ENCODE measurements around the gene BTC.

BTC gene

DNA sequence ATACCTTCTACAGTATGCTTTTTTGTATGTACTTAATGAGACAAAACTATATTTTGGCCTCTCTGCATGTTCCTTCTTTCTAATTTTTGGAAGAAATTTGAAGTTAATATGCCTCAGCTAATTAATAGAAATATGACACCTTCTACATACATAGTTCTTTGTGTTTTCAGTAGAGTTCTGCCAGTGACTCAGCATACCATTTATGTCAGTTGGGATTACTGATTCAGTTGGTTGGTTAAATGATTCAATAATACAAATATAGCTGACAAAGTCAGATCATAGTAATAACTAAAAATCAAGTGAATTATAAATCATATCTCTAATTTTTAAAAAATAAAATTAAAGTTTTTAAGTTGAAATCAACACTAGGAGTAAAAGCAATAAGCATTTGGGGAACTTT is 16.8 kb downstream of the BTC start:
- peaks cover 2% of the 10 kb centered on the region for H3K27me3 Mint-ChIP-seq
- H3K4me1 Mint-ChIP-seq (ENCODE audit: low read depth), result no peaks in the 10 kb centered on the region
- H3K36me3 Mint-ChIP-seq (ENCODE audit: low read depth), result no peaks in the 10 kb centered on the region
- no peak overlapping the region for H3K27ac Mint-ChIP-seq
- no peak for DNase-seq
- H3K9me3 Mint-ChIP-seq, result peaks cover 3% of the 10 kb centered on the region
- H3K4me3 Mint-ChIP-seq, result no peak overlapping the region

- no peaks in the 10 kb centered on the region for H3K36me3 Mint-ChIP-seq (ENCODE audit: low read depth)
- no peaks in the 10 kb centered on the region for H3K9me3 Mint-ChIP-seq
- peaks cover 2% of the 10 kb centered on the region for H3K27me3 Mint-ChIP-seq
- H3K4me3 Mint-ChIP-seq, result no peak overlapping the region
- no peaks in the 10 kb centered on the region for H3K4me1 Mint-ChIP-seq (ENCODE audit: low read depth)
- DNase-seq, result no peak
- H3K27ac Mint-ChIP-seq, result no peak overlapping the region
Measured at GRCh38 chr4:74772783-74773182, 21.5 kb downstream of the BTC start.

GRCh38 chr4:74772106-74772505 is 22.2 kb downstream of the BTC start:
- no peaks in the 10 kb centered on the region for H3K36me3 Mint-ChIP-seq (ENCODE audit: low read depth)
- DNase-seq, result no peak
- peaks cover 2% of the 10 kb centered on the region for H3K27me3 Mint-ChIP-seq
- H3K4me1 Mint-ChIP-seq (ENCODE audit: low read depth), result no peaks in the 10 kb centered on the region
- H3K9me3 Mint-ChIP-seq, result no peaks in the 10 kb centered on the region
- no peak overlapping the region for H3K4me3 Mint-ChIP-seq
- H3K27ac Mint-ChIP-seq, result no peak overlapping the region

DNA sequence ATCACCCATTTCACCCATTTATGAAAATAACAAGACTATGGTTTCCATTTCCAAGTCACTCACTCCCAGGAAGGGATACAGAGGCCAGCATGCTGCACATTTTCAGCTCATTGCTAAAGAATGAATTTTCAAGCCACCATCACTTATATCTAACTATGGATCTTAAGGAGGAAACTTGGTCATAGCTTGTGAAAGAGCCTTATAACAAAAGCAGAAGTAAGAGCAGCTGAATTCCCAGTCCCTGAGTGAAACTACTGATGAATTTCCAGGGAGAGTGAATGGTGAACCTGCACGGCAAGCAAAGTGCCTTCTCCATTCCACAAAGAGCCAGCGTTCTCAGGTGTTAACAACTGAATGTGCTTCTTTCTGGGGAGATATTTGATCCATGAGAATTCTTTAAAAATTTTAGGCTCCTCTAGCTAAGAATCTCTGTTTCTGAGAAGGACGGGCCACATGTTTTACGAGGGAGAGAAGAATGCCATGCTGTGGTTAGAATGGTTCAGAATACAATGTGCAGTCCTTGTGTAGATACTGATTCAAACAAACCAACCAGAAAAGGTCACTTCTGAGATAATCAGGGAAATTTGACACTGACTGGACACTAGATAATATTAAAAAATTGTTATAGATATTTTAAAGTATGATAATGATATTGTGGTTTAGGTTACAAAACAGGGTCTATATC is 24.0 kb downstream of the BTC start:
- no peaks in the 10 kb centered on the region for H3K9me3 Mint-ChIP-seq
- no peak overlapping the region for H3K27ac Mint-ChIP-seq
- H3K27me3 Mint-ChIP-seq, result no peaks in the 10 kb centered on the region
- no peaks in the 10 kb centered on the region for H3K36me3 Mint-ChIP-seq (ENCODE audit: low read depth)
- DNase-seq, result no peak
- peaks cover 2% of the 10 kb centered on the region for H3K4me1 Mint-ChIP-seq (ENCODE audit: low read depth)
- H3K4me3 Mint-ChIP-seq, result no peak overlapping the region

- Mint-ChIP-seq H3K9me3 (no peaks in the 10 kb centered on the region), H3K4me1 (ENCODE audit: low read depth) (peaks cover 2% of the 10 kb centered on the region), H3K27ac (no peak overlapping the region), H3K27me3 (no peaks in the 10 kb centered on the region), H3K36me3 (ENCODE audit: low read depth) (no peaks in the 10 kb centered on the region), H3K4me3 (no peak overlapping the region)
- DNase-seq, result no peak
Measured at GRCh38 chr4:74768857-74769525, 25.3 kb downstream of the BTC start.

- no peaks in the 10 kb centered on the region for H3K27me3 Mint-ChIP-seq
- no peak overlapping the region for H3K27ac Mint-ChIP-seq
- no peaks in the 10 kb centered on the region for H3K36me3 Mint-ChIP-seq (ENCODE audit: low read depth)
- H3K4me3 Mint-ChIP-seq, result no peak overlapping the region
- peaks cover 2% of the 10 kb centered on the region for H3K4me1 Mint-ChIP-seq (ENCODE audit: low read depth)
- DNase-seq, result no peak
- no peaks in the 10 kb centered on the region for H3K9me3 Mint-ChIP-seq
Measured at GRCh38 chr4:74764119-74764518, 30.2 kb downstream of the BTC start.

GRCh38 chr4:74758551-74759145 is 35.7 kb downstream of the BTC start:
- Mint-ChIP-seq H3K27me3 (no peaks in the 10 kb centered on the region), H3K4me3 (no peak overlapping the region), H3K36me3 (ENCODE audit: low read depth) (no peaks in the 10 kb centered on the region), H3K9me3 (no peaks in the 10 kb centered on the region), H3K27ac (no peak overlapping the region), H3K4me1 (ENCODE audit: low read depth) (no peaks in the 10 kb centered on the region)
- DNase-seq, result no peak

DNA sequence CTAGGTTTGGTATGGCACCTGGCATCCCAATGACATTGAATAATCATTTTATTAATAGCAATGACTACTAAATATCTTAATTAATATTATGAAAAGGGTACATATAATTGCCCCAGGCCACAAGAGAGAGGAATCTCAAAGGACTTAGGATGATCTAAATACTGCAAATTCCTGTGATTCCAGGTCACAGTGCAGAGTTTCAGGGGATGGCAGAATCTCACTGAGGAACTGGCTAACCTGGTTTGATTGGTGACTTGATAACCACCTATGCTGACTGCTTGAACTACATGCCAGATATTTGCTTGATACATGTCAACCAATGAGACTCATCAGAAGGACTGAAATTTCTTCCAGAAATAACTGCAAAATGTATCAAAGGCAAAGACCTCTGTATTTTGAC is 37.2 kb downstream of the BTC start:
- H3K9me3 Mint-ChIP-seq, result no peaks in the 10 kb centered on the region
- no peak for DNase-seq
- no peaks in the 10 kb centered on the region for H3K4me1 Mint-ChIP-seq (ENCODE audit: low read depth)
- no peak overlapping the region for H3K4me3 Mint-ChIP-seq
- H3K27me3 Mint-ChIP-seq, result no peaks in the 10 kb centered on the region
- no peaks in the 10 kb centered on the region for H3K36me3 Mint-ChIP-seq (ENCODE audit: low read depth)
- no peak overlapping the region for H3K27ac Mint-ChIP-seq

DNA sequence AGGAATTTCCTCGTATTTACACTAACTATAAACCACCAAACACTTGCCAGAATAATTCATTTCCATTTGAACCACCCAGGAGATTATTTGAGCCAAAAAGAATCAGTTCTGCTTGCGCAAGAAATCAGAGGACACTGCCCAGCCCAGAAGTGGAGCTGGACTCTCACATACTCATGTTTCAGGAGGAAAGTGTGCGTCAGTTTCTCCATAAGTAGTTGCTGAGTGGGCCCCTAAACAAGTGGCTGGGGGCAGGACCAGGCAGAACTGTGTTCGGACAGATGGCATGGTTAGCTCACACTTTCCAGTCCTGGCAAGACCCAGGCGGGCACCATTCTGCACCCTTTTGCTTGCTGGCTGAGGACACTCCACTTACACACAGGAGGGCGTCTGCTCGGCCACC is 38.8 kb downstream of the BTC start:
- Mint-ChIP-seq H3K4me1 (ENCODE audit: low read depth) (no peaks in the 10 kb centered on the region), H3K36me3 (ENCODE audit: low read depth) (no peaks in the 10 kb centered on the region), H3K4me3 (no peak overlapping the region), H3K27me3 (no peaks in the 10 kb centered on the region), H3K27ac (no peak overlapping the region), H3K9me3 (no peaks in the 10 kb centered on the region)
- DNase-seq, result no peak

DNA sequence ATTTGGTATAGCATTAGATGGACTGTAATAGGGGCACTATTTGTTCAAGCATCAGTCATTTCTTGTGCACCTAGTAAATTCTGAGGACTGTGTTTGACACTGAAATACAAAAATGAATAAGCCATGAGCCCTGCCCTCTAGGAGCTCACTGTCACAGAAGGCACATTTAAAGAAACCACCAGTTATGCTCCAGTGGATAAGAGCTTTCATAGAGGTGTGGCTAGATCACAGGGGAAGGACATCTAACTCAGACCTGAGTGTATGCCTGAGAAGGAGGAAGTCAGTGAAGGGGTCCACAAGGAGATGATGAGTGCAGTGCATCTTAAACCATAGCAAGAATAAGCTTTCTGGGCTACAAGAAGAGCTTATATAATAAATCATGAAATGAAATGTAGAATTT is 40.1 kb downstream of the BTC start:
- no peak for DNase-seq
- Mint-ChIP-seq H3K4me3 (no peak overlapping the region), H3K9me3 (no peaks in the 10 kb centered on the region), H3K27me3 (no peaks in the 10 kb centered on the region), H3K4me1 (ENCODE audit: low read depth) (no peaks in the 10 kb centered on the region), H3K27ac (no peak overlapping the region), H3K36me3 (ENCODE audit: low read depth) (no peaks in the 10 kb centered on the region)

GRCh38 chr4:74752798-74753197 is 41.5 kb downstream of the BTC start:
- Mint-ChIP-seq H3K27ac (no peak overlapping the region), H3K36me3 (ENCODE audit: low read depth) (no peaks in the 10 kb centered on the region), H3K27me3 (no peaks in the 10 kb centered on the region), H3K9me3 (no peaks in the 10 kb centered on the region), H3K4me3 (no peak overlapping the region), H3K4me1 (ENCODE audit: low read depth) (no peaks in the 10 kb centered on the region)
- DNase-seq, result no peak

- Mint-ChIP-seq H3K4me1 (ENCODE audit: low read depth) (no peaks in the 10 kb centered on the region), H3K9me3 (no peaks in the 10 kb centered on the region), H3K4me3 (no peak overlapping the region), H3K27me3 (no peaks in the 10 kb centered on the region), H3K27ac (no peak overlapping the region), H3K36me3 (ENCODE audit: low read depth) (no peaks in the 10 kb centered on the region)
- DNase-seq, result no peak
Measured at GRCh38 chr4:74751856-74752255, 42.5 kb downstream of the BTC start.

DNA sequence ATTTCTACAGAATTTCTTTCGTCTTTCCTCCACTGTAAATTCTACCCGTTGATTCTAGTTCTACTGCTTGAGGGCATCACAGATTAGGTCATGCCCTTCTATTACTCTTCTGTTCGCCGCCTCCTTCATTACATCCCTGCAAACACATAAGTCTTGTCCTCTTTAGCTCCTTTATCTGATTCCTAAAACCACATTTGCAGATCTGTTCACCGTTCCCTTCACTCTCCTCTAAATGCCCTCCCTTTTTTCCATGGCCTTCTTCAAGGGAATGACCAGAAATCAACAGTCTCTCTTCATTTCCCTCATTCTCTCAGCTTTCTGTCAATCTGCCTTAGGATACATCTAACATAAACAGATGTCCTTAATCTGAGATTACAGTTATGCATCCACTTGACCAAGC is 43.1 kb downstream of the BTC start:
- H3K36me3 Mint-ChIP-seq (ENCODE audit: low read depth), result no peaks in the 10 kb centered on the region
- no peaks in the 10 kb centered on the region for H3K4me1 Mint-ChIP-seq (ENCODE audit: low read depth)
- H3K27me3 Mint-ChIP-seq, result no peaks in the 10 kb centered on the region
- no peaks in the 10 kb centered on the region for H3K9me3 Mint-ChIP-seq
- no peak for DNase-seq
- H3K4me3 Mint-ChIP-seq, result no peak overlapping the region
- no peak overlapping the region for H3K27ac Mint-ChIP-seq

GRCh38 chr4:74742185-74742584 is 52.1 kb downstream of the BTC start:
- no peak for DNase-seq
- H3K36me3 Mint-ChIP-seq (ENCODE audit: low read depth), result no peaks in the 10 kb centered on the region

DNA sequence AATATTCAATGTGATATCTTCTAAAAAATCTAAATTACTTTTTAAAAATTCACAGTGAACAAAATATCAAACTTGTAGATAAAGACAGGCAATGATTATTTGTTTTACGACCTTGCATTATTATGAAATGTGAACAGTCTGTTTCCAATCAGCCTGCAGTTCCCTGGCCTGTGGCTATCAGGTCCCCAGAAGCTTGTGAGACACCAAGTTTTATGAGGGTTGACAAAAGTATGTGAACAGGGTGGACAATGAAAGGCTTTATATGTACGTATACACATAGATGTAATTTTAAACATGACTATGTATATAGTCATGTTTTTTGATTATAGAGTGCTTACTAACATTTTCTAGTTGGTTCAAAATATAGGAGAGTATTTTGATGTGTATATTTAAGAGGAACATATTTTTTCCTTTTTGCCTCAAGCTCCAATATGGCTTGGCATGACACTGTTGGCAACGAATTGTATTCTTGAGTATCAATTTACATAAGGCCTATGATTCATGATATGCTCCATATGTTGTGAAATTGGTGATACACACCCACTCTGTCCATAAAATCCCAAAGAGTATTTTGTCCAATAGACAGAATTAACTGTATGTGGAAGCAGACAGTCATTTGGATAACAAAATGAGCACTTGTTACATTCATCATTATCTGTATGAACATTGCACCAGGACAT is 55.7 kb downstream of the BTC start:
- H3K36me3 Mint-ChIP-seq (ENCODE audit: low read depth), result no peaks in the 10 kb centered on the region
- DNase-seq, result no peak
- no peak overlapping the region for H3K27ac Mint-ChIP-seq
- H3K4me1 Mint-ChIP-seq (ENCODE audit: low read depth), result no peaks in the 10 kb centered on the region
- H3K27me3 Mint-ChIP-seq, result no peaks in the 10 kb centered on the region
- H3K4me3 Mint-ChIP-seq, result no peak overlapping the region
- H3K9me3 Mint-ChIP-seq, result no peaks in the 10 kb centered on the region

More at GRCh38 chr4:74742185-74742584, 52.1 kb downstream of the BTC start:
- H3K4me3 Mint-ChIP-seq, result no peak overlapping the region
- no peaks in the 10 kb centered on the region for H3K4me1 Mint-ChIP-seq (ENCODE audit: low read depth)
- H3K9me3 Mint-ChIP-seq, result no peaks in the 10 kb centered on the region
- no peak overlapping the region for H3K27ac Mint-ChIP-seq
- H3K27me3 Mint-ChIP-seq, result no peaks in the 10 kb centered on the region
